ENCODE measurements around the gene ZMYND10.

The ZMYND10 gene

GRCh38 chr3:50381383-50381782 lies 35.9 kb upstream of the ZMYND10 start:
- H3K4me3 ChIP-seq, result no peak overlapping the region
- DNase-seq, result no peak
- H3K9me3 ChIP-seq, result no peaks in the 10 kb centered on the region
- intact Hi-C loops (cut with DNase I; ENCODE audit: low total_unique reads), result no loop called here
- H3K36me3 ChIP-seq, result no peaks in the 10 kb centered on the region
- H3K4me1 ChIP-seq, result peaks cover 0 to 17% (median 11%) of the 10 kb centered on the region in 4 donors
- TF ChIP-seq CTCF (IDR thresholded peaks at IDR 0.05), result no peak
- H3K27me3 ChIP-seq, result no peaks in the 10 kb centered on the region
- no peak overlapping the region for H3K27ac ChIP-seq

- no peaks in the 10 kb centered on the region for H3K27me3 ChIP-seq
- H3K4me1 ChIP-seq, result peaks cover 0 to 17% (median 11%) of the 10 kb centered on the region in 4 donors
- no peak for DNase-seq
- H3K9me3 ChIP-seq, result no peaks in the 10 kb centered on the region
- intact Hi-C loops (cut with DNase I; ENCODE audit: low total_unique reads), result no loop called here
- H3K4me3 ChIP-seq, result no peak overlapping the region
- no peak overlapping the region for H3K27ac ChIP-seq
- TF ChIP-seq CTCF (IDR thresholded peaks at IDR 0.05), result no peak
- no peaks in the 10 kb centered on the region for H3K36me3 ChIP-seq
These were observed 35.0 kb upstream of the ZMYND10 start for GRCh38 chr3:50380405-50381085.

GRCh38 chr3:50378757-50379156 lies 33.2 kb upstream of the ZMYND10 start:
- H3K27ac ChIP-seq, result no peak overlapping the region
- TF ChIP-seq CTCF (IDR thresholded peaks at IDR 0.05), result no peak
- no peaks in the 10 kb centered on the region for H3K36me3 ChIP-seq
- H3K27me3 ChIP-seq, result no peaks in the 10 kb centered on the region
- no peaks in the 10 kb centered on the region for H3K9me3 ChIP-seq
- no peak overlapping the region for H3K4me3 ChIP-seq
- DNase-seq, result no peak
- peaks cover 0 to 17% (median 11%) of the 10 kb centered on the region in 4 donors for H3K4me1 ChIP-seq
- intact Hi-C loops (cut with DNase I; ENCODE audit: low total_unique reads), result no loop called here

- H3K36me3 ChIP-seq, result no peaks in the 10 kb centered on the region
- H3K4me3 ChIP-seq, result no peak overlapping the region
- H3K9me3 ChIP-seq, result no peaks in the 10 kb centered on the region
- no peak for DNase-seq
- peaks cover 0 to 3% of the 10 kb centered on the region in 2 donors for H3K27me3 ChIP-seq
- peaks cover 0 to 11% (median 9%) of the 10 kb centered on the region in 4 donors for H3K4me1 ChIP-seq
- no peak overlapping the region for H3K27ac ChIP-seq
- intact Hi-C loops (cut with DNase I; ENCODE audit: low total_unique reads), result no loop called here
- TF ChIP-seq CTCF (IDR thresholded peaks at IDR 0.05), result no peak
These were observed 32.5 kb upstream of the ZMYND10 start for GRCh38 chr3:50378024-50378423.

GRCh38 chr3:50375258-50375931 lies 29.9 kb upstream of the ZMYND10 start:
- H3K36me3 ChIP-seq, result no peaks in the 10 kb centered on the region
- H3K4me3 ChIP-seq, result no peak overlapping the region
- no peaks in the 10 kb centered on the region for H3K4me1 ChIP-seq
- TF ChIP-seq CTCF (IDR thresholded peaks at IDR 0.05), result no peak
- H3K9me3 ChIP-seq, result no peaks in the 10 kb centered on the region
- intact Hi-C loops (cut with DNase I; ENCODE audit: low total_unique reads), result no loop called here
- peaks cover 0 to 28% of the 10 kb centered on the region in 2 donors for H3K27me3 ChIP-seq
- no peak for DNase-seq
- no peak overlapping the region for H3K27ac ChIP-seq
